Activated B cell treated with CpG ODN at 0.5 μM for 24 hours (primary cell): ENCODE measurements around the gene TRIM36. TPM values are rescaled to one million over a fixed set of nuclear protein-coding genes. Genes with fewer than 3 reads are reported as not detected.

Source experiments
- ATAC-seq: fragments of 200-7000 bp; cut with Tn5 transposase; one replicate; pipeline ENCODE4 v1.10.0; 2021; ENCODE audit warnings: low read depth, mild to moderate bottlenecking, moderate library complexity
- CTCF ChIA-PET: fragments of 350-600 bp; sonication (Branson Sonifier 250); formaldehyde crosslinking; loops from one replicate; lab custom pipeline; 2021; ENCODE audit warnings: antibody characterized with exemption; lab: Charles Lee
- POLR2A ChIA-PET: fragments of 350-600 bp; sonication (Branson Sonifier 250); formaldehyde crosslinking; loops from one replicate; lab custom pipeline; 2021; ENCODE audit warnings: antibody characterized with exemption; lab: Charles Lee
- DNase-seq: peaks from one replicate; pipeline ENCODE4 v3.0.0; 2022
- H3K27ac Mint-ChIP-seq: one replicate; pipeline ENCODE4 v1.8.0; 2020; ENCODE audit warnings: mixed read lengths
- H3K27me3 Mint-ChIP-seq: one replicate; pipeline ENCODE4 v1.8.0; 2021; ENCODE audit warnings: mixed read lengths
- H3K36me3 Mint-ChIP-seq: one replicate; pipeline ENCODE4 v1.8.0; 2021; ENCODE audit warnings: low read depth, mixed read lengths
- H3K4me1 Mint-ChIP-seq: one replicate; pipeline ENCODE4 v1.8.0; 2021; ENCODE audit warnings: mixed read lengths
- H3K4me3 Mint-ChIP-seq: one replicate; pipeline ENCODE4 v1.8.0; 2020; ENCODE audit warnings: mild to moderate bottlenecking, mixed read lengths
- H3K9me3 Mint-ChIP-seq: one replicate; pipeline ENCODE4 v1.8.0; 2020; ENCODE audit warnings: mixed read lengths
- CTCF ChIP-seq: fragments of 200-600 bp; IDR thresholded peaks from one replicate; pipeline ENCODE4 v1.8.0; 2022; ENCODE audit warnings: antibody characterized with exemption, mild to moderate bottlenecking
- intact Hi-C: fragments of 100-400 bp; cut with micrococcal nuclease; formaldehyde crosslinking; loops from one replicate; pipeline ENCODE4 v1.15.1; 2024
- total RNA-seq: library from RNA; stranded (reverse); gene quantifications from 2 replicates; pipeline ENCODE4 v1.2.3, GENCODE V29; 2022

The TRIM36 gene
- total RNA-seq: 7.5 and 8.9 TPM in 2 replicates

- ChIA-PET CTCF (no interaction called here), POLR2A (interaction anchor here (0.6 to 1.5 kb wide), 3 partner anchors 39 to 1652 kb away, joined by 4 to 12 read pairs (median 5); partner anchors contain the start of gene PGGT1B)
- intact Hi-C loops: loop anchor here (1.0 to 10.0 kb wide), 9 partner anchors 11 to 1405 kb away; partner anchors contain the start of genes AP3S1, ATG12, CCDC112 and FEM1C
- DNase-seq (peak; percentile 98), ATAC-seq (peak; percentile 92)
- Mint-ChIP-seq H3K4me3 (peak within 1 kb of the TSS; percentile 92), H3K27ac (peak within 1 kb of the TSS; percentile 69), H3K27me3 (peaks cover 39% of the 10 kb centered on the region), H3K4me1 (peaks cover 16% of the 10 kb centered on the region), H3K9me3 (peaks cover 11% of the 10 kb centered on the region), H3K36me3 (peaks cover 4% of the 10 kb centered on the region)
- no peak for TF ChIP-seq CTCF
Measured at GRCh38 chr5:115169487-115170133, at the start of gene TRIM36. TSS of gene TRIM36 (minus strand) at chr5:115169908. CDS start at chr5:115169634, 274 bp downstream.

GRCh38 chr5:115214541-115214940, 44.8 kb upstream of the TRIM36 start:
- CTCF ChIA-PET: no interaction called here
- Mint-ChIP-seq H3K9me3 (no peaks in the 10 kb centered on the region), H3K36me3 (peaks cover 52% of the 10 kb centered on the region), H3K4me3 (no peak overlapping the region), H3K4me1 (peaks cover 11% of the 10 kb centered on the region), H3K27me3 (no peaks in the 10 kb centered on the region), H3K27ac (no peak overlapping the region)
- TF ChIP-seq CTCF: no peak
- intact Hi-C loops: no loop called here
- POLR2A ChIA-PET: no interaction called here
- ATAC-seq: no peak
- no peak for DNase-seq

- peak overlapping the region; percentile 81 for H3K27ac Mint-ChIP-seq
- H3K27me3 Mint-ChIP-seq: no peaks in the 10 kb centered on the region
- POLR2A ChIA-PET: interaction anchor here (0.7 to 1.4 kb wide), 4 partner anchors 16 to 53 kb away, joined by 3 to 8 read pairs (median 4); partner anchors contain the start of genes PGGT1B and TRIM36
- peaks cover 20% of the 10 kb centered on the region for H3K4me1 Mint-ChIP-seq
- H3K9me3 Mint-ChIP-seq: no peaks in the 10 kb centered on the region
- peak overlapping the region; percentile 66 for H3K4me3 Mint-ChIP-seq
- CTCF ChIA-PET: interaction anchor here (1.0 to 1.4 kb wide), 3 partner anchors 38 to 393 kb away, joined by 3 to 6 read pairs (median 4); partner anchors contain the start of gene TICAM2
- DNase-seq (peak; percentile 21), ATAC-seq (peak; percentile 98)
- peaks cover 20% of the 10 kb centered on the region for H3K36me3 Mint-ChIP-seq
- TF ChIP-seq CTCF: no peak
- intact Hi-C loops: loop anchor here (1.0 to 10.0 kb wide), 8 partner anchors 30 to 866 kb away; partner anchors contain the start of genes FEM1C, PGGT1B, TMED7 and TRIM36
Measured at GRCh38 chr5:115209279-115209678, 39.6 kb upstream of the TRIM36 start.

- H3K27ac Mint-ChIP-seq: no peak overlapping the region
- TF ChIP-seq CTCF: no peak
- intact Hi-C loops: loop anchor here (10.0 kb wide), 1 partner anchor 872 kb away; no protein-coding TSS in a partner anchor
- DNase-seq (no peak), ATAC-seq (no peak)
- ChIA-PET CTCF (no interaction called here), POLR2A (no interaction called here)
- H3K36me3 Mint-ChIP-seq: peaks cover 4% of the 10 kb centered on the region
- H3K9me3 Mint-ChIP-seq: no peaks in the 10 kb centered on the region
- no peaks in the 10 kb centered on the region for H3K27me3 Mint-ChIP-seq
- no peak overlapping the region for H3K4me3 Mint-ChIP-seq
- H3K4me1 Mint-ChIP-seq: no peaks in the 10 kb centered on the region
Measured at GRCh38 chr5:115202952-115203351, 33.2 kb upstream of the TRIM36 start.

GRCh38 chr5:115196161-115196560, 26.5 kb upstream of the TRIM36 start:
- intact Hi-C loops: no loop called here
- CTCF ChIA-PET: no interaction called here
- Mint-ChIP-seq H3K4me1 (no peaks in the 10 kb centered on the region), H3K27me3 (no peaks in the 10 kb centered on the region), H3K36me3 (peaks cover 2% of the 10 kb centered on the region), H3K27ac (no peak overlapping the region), H3K4me3 (no peak overlapping the region), H3K9me3 (no peaks in the 10 kb centered on the region)
- TF ChIP-seq CTCF: no peak
- ATAC-seq (no peak), DNase-seq (no peak)
- POLR2A ChIA-PET: no interaction called here
